Hair follicular keratinocyte (primary cell): ENCODE data around the gene OPN1SW. TPM values are rescaled to one million over a fixed set of nuclear protein-coding genes. Genes with fewer than 3 reads are reported as not detected.

Experiments
- total RNA-seq: library from RNA; depleted of rRNA; stranded (reverse); fragments of >200 nt; gene quantifications from 2 replicates; pipeline ENCODE4 v1.2.3, GENCODE V29; 2015

Gene OPN1SW
- not detected in 2 replicates for total RNA-seq

DNA sequence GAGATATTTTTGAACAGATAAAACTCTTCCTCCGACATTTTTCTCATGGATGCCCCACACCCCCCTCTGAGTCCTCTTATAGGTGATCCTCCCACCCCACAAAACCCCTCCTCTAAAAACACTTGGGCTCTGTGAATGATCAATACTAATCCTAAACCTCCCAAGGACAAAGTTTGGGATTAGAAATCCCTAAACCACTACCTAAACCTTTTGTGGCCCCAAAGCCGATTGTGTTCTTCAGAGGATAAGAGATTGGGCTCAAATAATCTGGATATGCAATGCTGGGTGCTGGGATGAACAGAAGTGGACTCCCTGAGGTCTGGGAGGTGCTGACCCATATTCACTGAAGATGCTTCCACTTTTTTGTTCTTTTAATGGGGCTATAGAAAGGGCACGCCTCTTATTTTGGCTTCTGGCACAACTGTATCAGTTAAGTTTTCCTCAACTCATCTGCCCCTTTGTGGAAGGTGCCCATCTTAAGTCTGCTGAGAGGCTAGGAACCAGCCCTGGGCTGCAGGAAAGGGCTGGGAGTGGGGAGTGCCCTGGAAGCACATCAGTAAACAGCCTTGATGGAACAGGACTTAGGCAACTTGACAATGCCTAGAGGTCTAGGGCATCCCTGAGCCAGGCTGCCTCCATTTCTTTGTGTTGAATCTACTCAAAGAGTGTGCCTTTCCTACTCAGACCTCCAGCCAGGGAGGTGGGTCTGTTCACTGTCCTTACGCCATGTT, at the start of gene OPN1SW:
Gene OPN1SW, minus strand, starts transcription at position 51 of the 731 bp plus-strand sequence. Its CDS starts 13 bp downstream, at position 38.

DNA sequence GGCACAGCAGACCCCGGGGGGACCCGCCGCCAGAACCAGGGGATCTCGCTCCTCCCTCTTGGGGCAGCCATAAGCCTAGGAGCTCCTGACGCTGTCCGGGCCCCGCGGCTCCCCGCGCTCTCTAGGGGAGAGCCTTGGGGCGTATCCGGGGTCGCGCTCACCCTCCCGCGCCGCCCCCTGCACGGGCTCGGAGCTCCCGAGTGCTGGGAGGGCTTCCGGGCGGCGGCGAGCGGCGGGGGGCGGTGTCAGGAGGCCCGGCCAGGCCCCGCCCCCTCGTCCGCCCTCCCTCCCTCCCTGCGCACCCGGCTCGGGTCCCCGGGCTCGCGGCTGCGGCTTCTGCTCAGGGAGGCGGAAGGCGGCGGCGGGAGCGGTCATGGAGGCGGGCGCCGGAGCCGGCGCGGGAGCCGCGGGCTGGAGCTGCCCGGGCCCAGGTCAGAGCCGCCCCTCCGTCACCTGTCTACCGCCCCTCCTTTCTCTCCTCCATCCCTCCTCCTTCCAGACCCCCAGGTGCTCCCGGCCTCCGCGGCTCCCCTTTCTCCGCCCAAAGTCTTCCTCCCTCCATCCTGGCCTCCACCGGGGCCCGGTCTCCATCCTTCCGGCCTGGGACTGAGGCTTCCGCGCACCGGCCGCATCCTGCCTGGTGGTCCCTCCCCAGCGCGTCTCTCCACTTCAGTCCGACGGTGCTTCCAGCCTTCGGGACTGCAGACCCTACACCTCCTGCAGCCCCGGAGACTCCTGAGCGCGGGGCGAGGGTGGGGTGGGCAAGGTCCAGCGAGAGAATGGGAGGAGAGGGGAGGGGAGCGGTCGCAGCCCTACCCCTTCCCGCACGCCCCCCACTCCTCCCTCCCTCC, 15.8 kb upstream of the OPN1SW start, which contains the start of gene CCDC136:
Gene CCDC136, plus strand, starts transcription at position 848 of the 851 bp plus-strand sequence. CDS start 444 bp downstream, outside the sequence.

DNA sequence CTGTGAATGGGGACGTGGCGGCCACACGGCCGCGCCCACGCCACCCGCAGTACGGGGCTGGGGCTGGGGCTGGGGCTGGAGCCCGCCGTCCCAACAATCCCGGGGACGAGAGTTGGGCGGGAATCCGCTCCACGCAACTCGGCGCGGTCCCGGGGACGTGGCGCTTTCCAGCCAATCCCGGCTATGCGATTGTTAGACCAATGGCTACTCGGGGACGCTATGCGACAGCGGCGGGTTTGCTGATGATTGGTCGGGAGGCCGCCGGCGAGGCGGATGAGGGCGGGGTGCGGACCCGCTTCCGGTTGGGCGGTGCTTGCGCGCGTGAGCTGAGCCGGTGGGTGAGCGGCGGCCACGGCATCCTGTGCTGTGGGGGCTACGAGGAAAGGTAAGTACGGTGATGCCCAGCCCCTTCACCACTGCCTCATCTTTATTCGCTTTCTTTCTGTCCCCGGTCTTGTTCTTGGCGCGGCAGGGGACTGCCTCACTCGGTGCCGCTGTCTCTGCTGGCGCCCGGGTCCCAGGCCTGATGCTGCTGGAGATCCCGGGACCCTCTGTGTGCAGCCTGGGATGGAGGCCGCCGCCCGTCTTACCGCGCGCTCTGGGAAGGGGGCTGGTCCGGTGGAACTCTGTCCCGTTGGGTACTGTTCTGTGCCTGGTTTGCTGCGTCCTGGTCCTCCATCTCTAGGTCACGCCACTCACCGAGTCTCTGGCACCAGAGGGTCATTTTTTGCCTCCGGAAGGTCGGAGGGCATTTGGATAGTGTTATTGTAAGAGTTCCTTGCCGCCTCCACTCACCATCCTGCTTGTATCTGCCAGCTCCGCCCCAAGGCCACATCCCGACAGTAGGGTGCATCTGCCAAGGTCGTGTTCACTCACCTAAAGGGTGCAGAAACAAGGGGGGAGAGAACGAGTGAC, 36.3 kb downstream of the OPN1SW start, which contains the start of gene CALU:
Gene CALU, plus strand, starts transcription at position 312 of the 915 bp plus-strand sequence. CDS start 9,225 bp downstream, outside the sequence.

Other genes starting within 250 kb of the OPN1SW start
- not detected in 2 replicates for gene GARIN1A, start 103.5 kb downstream of the OPN1SW start, total RNA-seq
- 187 and 198 TPM in 2 replicates for gene CALU, start 36.4 kb downstream of the OPN1SW start, total RNA-seq
- 0.11 and 0.39 TPM in 2 replicates for gene CCDC136, start 16.2 kb upstream of the OPN1SW start, total RNA-seq
- 0.11 and 0.16 TPM in 2 replicates for gene FLNC, start 54.6 kb upstream of the OPN1SW start, total RNA-seq
- 149 and 171 TPM in 2 replicates for gene ATP6V1F, start 87.1 kb upstream of the OPN1SW start, total RNA-seq
- gene KCP, start 134.9 kb upstream of the OPN1SW start, total RNA-seq: 0.47 TPM in 1 of 2 replicates, not detected in the other
- 3.3 and 9.1 TPM in 2 replicates for gene IRF5, start 162.1 kb upstream of the OPN1SW start, total RNA-seq